Ovary (tissue), 10 donors: ENCODE data around the gene SPACA7. TPM values are rescaled to one million over a fixed set of nuclear protein-coding genes. Genes with fewer than 3 reads are reported as not detected.

Source experiments
- DNase-seq, 5 donors: peaks; one replicate each; pipeline ENCODE4 v3.0.0-alpha.2; 2019 to 2020
- H3K27ac ChIP-seq, 2 donors: fragments of 200-600 bp; one replicate each; pipeline versions ENCODE4 v1.5.1 to v1.8.0; 2019 to 2022
- H3K27me3 ChIP-seq: fragments of 200-600 bp; one replicate; pipeline ENCODE4 v1.8.0; 2022
- H3K36me3 ChIP-seq: fragments of 200-600 bp; sonication (generic); one replicate; pipeline ENCODE4 v1.5.1; 2019
- H3K4me1 ChIP-seq: one replicate; pipeline ENCODE4 v1.8.1; 2013; ENCODE audit warnings: mild to moderate bottlenecking, moderate library complexity; ENCODE audit not compliant: insufficient read depth
- H3K4me3 ChIP-seq: fragments of 200-600 bp; sonication (generic); one replicate; pipeline ENCODE4 v1.5.1; 2017
- H3K9me3 ChIP-seq, 2 donors: fragments of 200-600 bp in 1 of 2; sonication (generic) in 1 of 2; one replicate each; pipeline versions ENCODE4 v1.5.1 to v1.8.1; 2013 to 2019; ENCODE audit warnings: mild to moderate bottlenecking in 1 of 2, moderate library complexity in 1 of 2
- EP300 ChIP-seq: sonication (generic); formaldehyde crosslinking; IDR thresholded peaks from one replicate; pipeline ENCODE4 v1.6.1; 2017; ENCODE audit warnings: antibody characterized with exemption
- POLR2A ChIP-seq: fragments of 450-650 bp; IDR thresholded peaks from one replicate; pipeline ENCODE4 v1.6.1; 2017; ENCODE audit warnings: antibody characterized with exemption, mild to moderate bottlenecking, moderate library complexity
- WGBS, 3 donors: extraction: QIAGEN DNeasy Blood & Tissue Kit in 1 of 3; methylation state at CpG; one replicate each; pipeline versions ENCODE4 v1.1.5 to v1.1.7; 2013 to 2017; 5-methylcytosine and 5-hydroxymethylcytosine counted together
- intact Hi-C, 4 donors: fragments of 100-400 bp; cut with DNase I; formaldehyde crosslinking; loops; one replicate each; pipeline versions ENCODE4 v1.11.0 to v1.15.1; 2022 to 2023
- long read RNA-seq, 3 donors: library from polyadenylated mRNA in 2 of 3; unstranded in 2 of 3; transcript quantifications; one replicate each; pipeline ENCODE4 v2.0.0 and lab custom pipeline, GENCODE V29; 2021 to 2026
- polyA plus RNA-seq, 2 donors: library from polyadenylated mRNA; stranded (reverse); fragments of 200-250 nt in 1 of 2; fragments of 350-450 nt in 1 of 2; fragmentation: Illumina TruSeq in 1 of 2; extraction: RNeasy Lipid Tissue Mini Kit (QIAGEN cat#74804) in 1 of 2; gene quantifications; one replicate each; pipeline ENCODE4 v1.2.3, GENCODE V29; 2013 to 2014
- total RNA-seq, 7 donors: library from RNA; depleted of rRNA in 2 of 7; stranded (reverse); fragments of >200 nt in 2 of 7; fragmentation: NEBNext Ultra II Directional in 3 of 7; extraction: Animal tissue kit (Norgen Biotek cat#: 25700) in 3 of 7; gene quantifications; one replicate each; pipeline versions ENCODE4 v1.1.0 to v1.2.4, GENCODE V29; 2016 to 2023
- TF ChIP-seq, protein P1 (sequence below), 3 donors: fragments of 450-650 bp in 2 of 3; fragments of 200-600 bp in 1 of 3; IDR thresholded peaks; one replicate each; pipeline versions ENCODE4 v1.5.1 to v1.8.0; 2016 to 2022; ENCODE audit warnings: antibody characterized with exemption in 3 of 3, mild to moderate bottlenecking in 1 of 3
- donor health status: DM: no; HTN: no; CAD: no; lungs with moderate emphysema.
- donor health status: DM: no; HTN: no; CAD: no.
- donor health status: Bipolar disorder and iron deficiency.
- donor health status: DM: yes; HTN: yes; CAD: no.
- donor health status: DM: no; HTN: no; CAD: no.
- donor health status: DM: yes; HTN: yes; CAD: no.

Gene SPACA7, protein sequence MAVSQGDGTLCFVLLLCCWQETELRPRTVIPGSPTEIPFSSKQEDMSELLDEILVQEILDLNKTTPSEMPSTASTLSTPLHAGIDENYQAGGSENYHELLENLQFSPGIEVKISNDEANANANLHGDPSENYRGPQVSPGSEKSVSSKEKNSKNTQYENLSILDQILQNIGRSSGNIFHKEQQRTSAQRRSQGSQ
- total RNA-seq (not detected), polyA plus RNA-seq (not detected)
- long read RNA-seq, donor 1, result 0 reads
- long read RNA-seq, donor 2, result 0 reads
- long read RNA-seq, donor 3, result 0 reads

DNA sequence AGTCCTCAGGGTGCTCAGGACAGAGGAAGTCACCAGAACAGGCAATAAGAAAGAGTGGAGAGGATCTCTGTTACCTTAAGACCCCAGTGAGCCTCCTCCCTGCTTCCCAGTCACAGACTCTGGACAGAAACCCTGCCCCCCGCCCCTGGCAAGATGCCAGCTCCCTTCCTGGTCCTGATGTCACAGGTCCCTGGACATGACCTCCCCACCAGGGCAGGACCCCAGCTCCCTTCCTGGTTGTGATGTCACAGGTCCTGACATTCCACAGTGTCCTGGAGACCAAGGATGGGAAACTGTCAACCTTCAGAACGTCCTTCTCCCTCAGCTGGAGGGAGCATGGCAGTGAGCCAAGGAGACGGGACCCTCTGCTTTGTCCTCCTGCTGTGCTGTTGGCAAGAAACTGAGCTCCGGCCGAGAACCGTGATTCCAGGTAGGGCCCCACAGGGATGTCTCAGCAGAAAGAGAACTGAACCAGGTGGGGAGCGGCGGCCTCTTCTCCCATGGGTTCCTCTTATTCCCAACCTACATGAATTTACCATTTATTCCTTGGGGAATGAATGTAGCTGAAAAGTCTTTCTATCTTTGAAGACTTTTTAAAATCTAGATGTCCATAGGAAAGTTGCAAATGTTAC is at the start of gene SPACA7:
Gene SPACA7 (plus strand): TSS at position 306 of the 632 bp plus-strand sequence. CDS start 31 bp downstream, at position 337.
- Histone ChIP-seq H3K4me1 (no peaks in the 10 kb centered on the region), H3K4me3 (no peak within 1 kb of the TSS), H3K9me3 (no peaks in the 10 kb centered on the region), H3K27ac (no peak within 1 kb of the TSS), H3K27me3 (no peaks in the 10 kb centered on the region), H3K36me3 (no peaks in the 10 kb centered on the region)
- TF ChIP-seq, protein P1, sequence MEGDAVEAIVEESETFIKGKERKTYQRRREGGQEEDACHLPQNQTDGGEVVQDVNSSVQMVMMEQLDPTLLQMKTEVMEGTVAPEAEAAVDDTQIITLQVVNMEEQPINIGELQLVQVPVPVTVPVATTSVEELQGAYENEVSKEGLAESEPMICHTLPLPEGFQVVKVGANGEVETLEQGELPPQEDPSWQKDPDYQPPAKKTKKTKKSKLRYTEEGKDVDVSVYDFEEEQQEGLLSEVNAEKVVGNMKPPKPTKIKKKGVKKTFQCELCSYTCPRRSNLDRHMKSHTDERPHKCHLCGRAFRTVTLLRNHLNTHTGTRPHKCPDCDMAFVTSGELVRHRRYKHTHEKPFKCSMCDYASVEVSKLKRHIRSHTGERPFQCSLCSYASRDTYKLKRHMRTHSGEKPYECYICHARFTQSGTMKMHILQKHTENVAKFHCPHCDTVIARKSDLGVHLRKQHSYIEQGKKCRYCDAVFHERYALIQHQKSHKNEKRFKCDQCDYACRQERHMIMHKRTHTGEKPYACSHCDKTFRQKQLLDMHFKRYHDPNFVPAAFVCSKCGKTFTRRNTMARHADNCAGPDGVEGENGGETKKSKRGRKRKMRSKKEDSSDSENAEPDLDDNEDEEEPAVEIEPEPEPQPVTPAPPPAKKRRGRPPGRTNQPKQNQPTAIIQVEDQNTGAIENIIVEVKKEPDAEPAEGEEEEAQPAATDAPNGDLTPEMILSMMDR (IDR thresholded peaks at IDR 0.05), result no peak
- no peak for TF ChIP-seq POLR2A
- TF ChIP-seq EP300, result no peak
- DNase-seq, result no peak
- 62 to 72% (median 66%) methylated on average over 8 of the region's 8 CpGs for WGBS, 3 donors
- intact Hi-C loops, result no loop called here

DNA sequence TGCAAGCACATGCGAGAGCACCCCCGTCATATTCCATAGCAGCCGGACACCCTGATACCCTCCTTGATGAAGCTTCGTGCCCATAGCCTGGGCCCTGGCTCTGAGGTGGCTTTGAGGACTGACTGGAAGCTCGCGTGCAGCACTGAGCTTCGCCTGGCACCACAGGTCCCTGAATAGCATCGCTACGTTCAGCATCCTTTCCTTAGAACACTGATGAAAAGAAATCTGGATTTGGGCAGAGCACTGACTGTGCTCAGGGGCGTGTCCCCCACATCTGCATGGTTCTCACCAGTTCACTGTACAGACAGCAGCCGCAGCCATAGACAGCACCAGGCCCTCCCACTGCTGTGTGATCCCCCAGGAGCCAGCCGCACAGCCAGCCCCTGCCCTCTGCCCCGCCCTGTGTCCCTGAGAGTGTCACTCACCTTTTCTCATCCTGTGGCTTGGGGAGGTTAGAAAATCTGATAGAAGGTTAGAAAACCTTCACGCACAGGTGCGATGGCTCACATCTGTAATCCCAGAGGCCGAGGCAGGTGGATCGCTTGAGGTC is 49.3 kb upstream of the SPACA7 start:
- Histone ChIP-seq H3K27me3 (no peaks in the 10 kb centered on the region), H3K4me1 (no peaks in the 10 kb centered on the region), H3K27ac (no peak overlapping the region), H3K9me3 (no peaks in the 10 kb centered on the region), H3K36me3 (no peaks in the 10 kb centered on the region), H3K4me3 (no peak overlapping the region)
- no peak for TF ChIP-seq POLR2A
- WGBS, 3 donors, result 79 to 87% (median 80%) methylated on average over 17 of the region's 17 CpGs
- intact Hi-C loops, result no loop called here
- no peak for DNase-seq

DNA sequence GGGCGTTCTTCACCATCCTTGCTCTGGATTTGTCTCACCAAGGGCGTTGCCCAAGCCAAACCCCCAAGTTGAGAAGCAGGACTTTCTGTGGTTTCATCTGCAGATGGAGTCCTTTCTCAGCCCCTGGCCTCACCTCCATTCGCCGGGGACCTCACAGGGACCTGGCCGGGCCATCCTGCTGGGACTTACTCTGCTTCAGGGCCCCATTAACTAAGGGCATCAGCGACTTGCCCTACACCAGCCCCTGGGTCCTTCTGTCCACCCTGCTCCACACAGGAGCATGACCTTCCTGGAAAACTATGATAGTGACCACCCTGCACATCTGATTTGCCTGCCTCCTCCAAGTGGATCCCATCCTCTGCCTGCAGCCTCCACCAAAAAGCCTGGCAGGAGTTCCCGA is 47.2 kb upstream of the SPACA7 start:
- H3K4me1 ChIP-seq, result no peaks in the 10 kb centered on the region
- H3K27me3 ChIP-seq, result no peaks in the 10 kb centered on the region
- H3K27ac ChIP-seq, result no peak overlapping the region
- no peaks in the 10 kb centered on the region for H3K9me3 ChIP-seq
- DNase-seq, result no peak
- intact Hi-C loops, result no loop called here
- 61 to 79% (median 69%) methylated on average over 7 of the region's 7 CpGs for WGBS, 3 donors
- no peak overlapping the region for H3K4me3 ChIP-seq
- TF ChIP-seq, protein P1 (IDR thresholded peaks at IDR 0.05), result no peak
- no peak for TF ChIP-seq EP300
- TF ChIP-seq POLR2A, result no peak
- H3K36me3 ChIP-seq, result no peaks in the 10 kb centered on the region

DNA sequence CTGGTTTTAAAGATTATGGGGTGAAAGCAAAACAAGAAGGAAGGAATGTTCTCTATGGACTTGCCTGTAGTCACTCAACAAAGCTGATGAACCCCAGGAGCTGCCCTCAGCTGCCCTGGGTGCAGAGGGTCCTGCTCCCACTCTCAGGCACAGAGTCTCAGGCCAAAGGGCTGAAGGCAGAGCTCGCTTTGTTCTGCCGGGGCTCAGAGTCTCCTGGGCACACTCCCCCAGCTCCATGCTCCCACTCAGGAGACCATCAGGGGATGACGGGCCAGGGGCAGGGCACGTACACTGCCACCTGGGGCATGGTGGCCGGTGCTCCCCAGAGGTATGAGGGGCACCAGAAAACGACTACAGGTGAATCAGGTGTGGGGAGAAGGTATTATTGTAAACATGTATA is 46.8 kb upstream of the SPACA7 start:
- WGBS, 3 donors, result 53 to 57% (median 53%) methylated on average over 6 of the region's 6 CpGs
- no peaks in the 10 kb centered on the region for H3K27me3 ChIP-seq
- no peak overlapping the region for H3K4me3 ChIP-seq
- no peak overlapping the region for H3K27ac ChIP-seq
- H3K9me3 ChIP-seq, result no peaks in the 10 kb centered on the region
- H3K4me1 ChIP-seq, result no peaks in the 10 kb centered on the region
- TF ChIP-seq POLR2A (no peak), EP300 (no peak)
- TF ChIP-seq, protein P1 (IDR thresholded peaks at IDR 0.05), result no peak
- no peaks in the 10 kb centered on the region for H3K36me3 ChIP-seq
- intact Hi-C loops, result no loop called here
- no peak for DNase-seq

DNA sequence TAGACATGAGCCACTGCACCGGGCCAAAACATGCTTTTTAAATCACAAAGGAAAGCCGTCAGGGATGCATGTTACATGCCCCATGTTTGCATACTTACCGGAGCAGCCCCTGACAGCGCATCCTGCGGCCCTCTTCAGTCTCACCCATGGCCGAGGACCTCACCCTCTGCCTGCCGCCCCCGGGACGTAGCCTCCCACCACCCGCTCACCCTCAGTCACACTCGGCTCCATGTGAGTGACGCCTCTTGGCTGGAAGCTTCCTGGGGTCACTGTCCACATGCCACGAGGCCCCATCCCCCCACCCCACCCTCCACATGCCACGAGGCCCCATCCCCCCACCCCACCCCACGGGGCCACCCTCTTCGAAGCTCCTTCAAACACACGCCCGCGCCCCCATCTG is 46.1 kb upstream of the SPACA7 start:
- no peaks in the 10 kb centered on the region for H3K9me3 ChIP-seq
- TF ChIP-seq EP300 (no peak), POLR2A (no peak)
- TF ChIP-seq, protein P1 (IDR thresholded peaks at IDR 0.05), result no peak
- no peaks in the 10 kb centered on the region for H3K27me3 ChIP-seq
- H3K27ac ChIP-seq, result no peak overlapping the region
- H3K36me3 ChIP-seq, result no peaks in the 10 kb centered on the region
- intact Hi-C loops, result no loop called here
- DNase-seq, result no peak
- WGBS, 3 donors, result 47 to 64% (median 58%) methylated on average over 19 of the region's 19 CpGs
- no peaks in the 10 kb centered on the region for H3K4me1 ChIP-seq
- no peak overlapping the region for H3K4me3 ChIP-seq
